H1 (cell line): ENCODE results near the gene ABITRAM. TPM values are rescaled to one million over a fixed set of nuclear protein-coding genes. Genes with fewer than 3 reads are reported as not detected.

Experiments used
- SRF ChIP-seq: IDR thresholded peaks from 2 replicates; pipeline ENCODE4 v1.6.1; 2011; ENCODE audit warnings: mild to moderate bottlenecking, low read depth, low read length, moderate library complexity
- polyA plus RNA-seq, 7 experiments: library from polyadenylated mRNA; depleted of rRNA in 3 of 7; stranded (reverse) in 5 of 7; unstranded in 2 of 7; fragments of >200 nt in 5 of 7; fragments of 200-250 nt in 2 of 7; gene quantifications; 1 replicate in 5 of 7; 2 replicates in 1 of 7; 4 replicates in 1 of 7; pipeline versions ENCODE4 v1.2.1 to v1.2.3, GENCODE V29; 2011 to 2013; ENCODE audit warnings: missing spikeins in 2 of 7, mixed read lengths in 2 of 7
- total RNA-seq: library from RNA; stranded (reverse); fragmentation: NEBNext Ultra II Directional; extraction: Animal tissue kit (Norgen Biotek cat#: 25700); gene quantifications from 2 replicates; pipeline ENCODE4 v1.2.1, GENCODE V29; 2021

Gene ABITRAM
- total and polyA plus RNA-seq, 2 of the 8 experiments (the other 6 are each of a cell fraction or from before 2014, with no cell fraction given), result 8.4 to 9.0 TPM

DNA sequence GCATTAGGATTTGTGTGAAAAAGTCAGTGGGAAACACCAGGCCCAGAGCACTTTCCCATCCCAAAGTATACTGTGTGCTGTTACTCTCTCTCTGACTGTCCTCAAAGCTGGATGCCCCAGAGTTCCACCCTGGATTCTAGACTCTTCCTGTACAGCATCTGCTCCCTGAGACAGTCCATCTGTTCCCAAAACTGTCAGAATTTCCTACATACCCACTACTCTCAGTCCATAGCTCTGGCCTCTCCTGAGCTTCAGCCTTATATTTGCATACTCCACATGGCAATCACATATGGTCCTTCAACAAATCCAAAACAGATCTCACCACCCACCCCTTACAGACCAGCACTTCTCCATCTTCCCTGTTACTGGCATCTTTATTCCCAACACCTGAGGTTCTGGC lies 9.7 kb upstream of the ABITRAM start (continued):
- TF ChIP-seq SRF, result no peak
- TF ChIP-seq, all 59 proteins: peak for 0
